HepG2 (cell line): ENCODE measurements around the gene COASY. TPM values are rescaled to one million over a fixed set of nuclear protein-coding genes. Genes with fewer than 3 reads are reported as not detected.
A peak's percentile ranks its signal among the peaks of the same experiment; 100 is the strongest.

Experiments used
- FOSL1 ChIP-seq: sonication (generic); formaldehyde crosslinking; IDR thresholded peaks from 2 replicates; pipeline ENCODE4 v1.9.0; 2021; ENCODE audit warnings: missing genetic modification reagents, borderline replicate concordance
- FUBP1 ChIP-seq: sonication (generic); formaldehyde crosslinking; IDR thresholded peaks from 2 replicates; pipeline ENCODE4 v1.5.1; 2020; ENCODE audit warnings: missing genetic modification reagents, mild to moderate bottlenecking, borderline replicate concordance
- GZF1 ChIP-seq: sonication (generic); formaldehyde crosslinking; IDR thresholded peaks from 2 replicates; pipeline ENCODE4 v1.5.1; 2020; ENCODE audit warnings: mild to moderate bottlenecking, missing genetic modification reagents
- JUN ChIP-seq: sonication (generic); formaldehyde crosslinking; IDR thresholded peaks from 2 replicates; pipeline ENCODE4 v1.4.0; 2020; ENCODE audit warnings: mild to moderate bottlenecking, missing genetic modification reagents
- JUND ChIP-seq: sonication (generic); formaldehyde crosslinking; IDR thresholded peaks from 2 replicates; pipeline ENCODE4 v1.8.0; 2022; ENCODE audit warnings: mild to moderate bottlenecking, missing genetic modification reagents
- KLF11 ChIP-seq: IDR thresholded peaks from 2 replicates; pipeline ENCODE4 v1.6.1; 2016; ENCODE audit warnings: missing compliant biosample characterization
- MAX ChIP-seq: IDR thresholded peaks from 2 replicates; pipeline ENCODE4 v1.6.1; 2012; ENCODE audit warnings: inconsistent platforms
- MBD4 ChIP-seq: IDR thresholded peaks from 2 replicates; pipeline ENCODE4 v1.6.1; 2012; ENCODE audit warnings: low read length, inconsistent platforms, borderline replicate concordance
- NR2F1 ChIP-seq, 2 experiments: fragments of 450-650 bp in 1 of 2; formaldehyde crosslinking in 1 of 2; IDR thresholded peaks; 2 replicates each; pipeline versions ENCODE4 v1.5.0 to v1.6.1; 2016 to 2020; ENCODE audit warnings: mild to moderate bottlenecking in 1 of 2, missing compliant biosample characterization in 1 of 2, missing genetic modification reagents in 1 of 2, moderate library complexity in 1 of 2
- RBM22 ChIP-seq: fragments of 200-400 bp; formaldehyde crosslinking; optimal IDR thresholded peaks from 2 replicates; pipeline ENCODE3; 2017; ENCODE audit warnings: mild to moderate bottlenecking, low read length, moderate library complexity
- TEAD2 ChIP-seq: sonication (generic); formaldehyde crosslinking; IDR thresholded peaks from 2 replicates; pipeline ENCODE4 v1.9.0; 2021; ENCODE audit warnings: missing genetic modification reagents
- TOE1 ChIP-seq: sonication (generic); formaldehyde crosslinking; IDR thresholded peaks from 2 replicates; pipeline ENCODE4 v1.4.0; 2020; ENCODE audit warnings: mild to moderate bottlenecking, missing genetic modification reagents
- TP53 ChIP-seq: sonication (generic); formaldehyde crosslinking; conservative IDR thresholded peaks from 2 replicates; pipeline ENCODE4 v1.4.0; 2020; ENCODE audit warnings: missing genetic modification reagents
- TRAFD1 ChIP-seq: sonication (generic); formaldehyde crosslinking; IDR thresholded peaks from 2 replicates; pipeline ENCODE4 v1.5.1; 2020; ENCODE audit warnings: missing genetic modification reagents, mild to moderate bottlenecking, borderline replicate concordance
- ZBTB39 ChIP-seq: sonication (generic); formaldehyde crosslinking; IDR thresholded peaks from 2 replicates; pipeline ENCODE4 v1.5.0; 2020; ENCODE audit warnings: missing genetic modification reagents
- ZMAT3 ChIP-seq: sonication (generic); formaldehyde crosslinking; conservative IDR thresholded peaks from 2 replicates; pipeline ENCODE4 v1.7.0; 2021; ENCODE audit warnings: missing genetic modification reagents
- ZNF263 ChIP-seq: sonication (generic); formaldehyde crosslinking; IDR thresholded peaks from 2 replicates; pipeline ENCODE4 v1.4.0; 2020; ENCODE audit warnings: missing genetic modification reagents
- ZNF350 ChIP-seq: sonication (generic); formaldehyde crosslinking; IDR thresholded peaks from 2 replicates; pipeline ENCODE4 v1.4.0; 2020; ENCODE audit warnings: mild to moderate bottlenecking, low read depth, missing genetic modification reagents, borderline replicate concordance
- ZNF468 ChIP-seq: sonication (generic); formaldehyde crosslinking; IDR thresholded peaks from 2 replicates; pipeline ENCODE4 v1.8.0; 2022; ENCODE audit warnings: mild to moderate bottlenecking, moderate library complexity, missing genetic modification reagents
- ZNF501 ChIP-seq: sonication (generic); formaldehyde crosslinking; IDR thresholded peaks from 2 replicates; pipeline ENCODE4 v1.5.1; 2020; ENCODE audit warnings: mild to moderate bottlenecking, moderate library complexity, missing genetic modification reagents
- ZNF564 ChIP-seq: sonication (generic); formaldehyde crosslinking; IDR thresholded peaks from 2 replicates; pipeline ENCODE4 v1.8.1; 2023; ENCODE audit warnings: mild to moderate bottlenecking, missing genetic modification reagents
- ZNF615 ChIP-seq: sonication (generic); formaldehyde crosslinking; IDR thresholded peaks from 2 replicates; pipeline ENCODE4 v1.5.0; 2020; ENCODE audit warnings: mild to moderate bottlenecking, missing genetic modification reagents, borderline replicate concordance
- ZNF639 ChIP-seq: conservative IDR thresholded peaks from 2 replicates; pipeline ENCODE4 v1.6.1; 2018; ENCODE audit warnings: missing genetic modification reagents
- ZNF703 ChIP-seq: sonication (generic); formaldehyde crosslinking; IDR thresholded peaks from 2 replicates; pipeline ENCODE4 v1.5.1; 2020; ENCODE audit warnings: missing genetic modification reagents, mild to moderate bottlenecking, moderate library complexity, borderline replicate concordance
- polyA plus RNA-seq, 8 experiments: library from polyadenylated mRNA; depleted of rRNA in 3 of 8; stranded (reverse) in 7 of 8; unstranded in 1 of 8; fragments of >200 nt; fragmentation: Illumina TruSeq in 4 of 8; extraction: Trizol in 4 of 8; gene quantifications; 2 replicates each; pipeline versions ENCODE4 v1.2.1 to v1.2.3, GENCODE V29; 2011 to 2016; ENCODE audit warnings: low read depth in 4 of 8, missing spikeins in 1 of 8, mixed read lengths in 1 of 8; ENCODE audit not compliant: insufficient read depth in 1 of 8
- total RNA-seq, 5 experiments: library from RNA; depleted of rRNA; stranded (reverse); fragments of >200 nt; fragmentation: Illumina TruSeq; extraction: Trizol; gene quantifications; 2 replicates each; pipeline ENCODE4 v1.2.3, GENCODE V29; 2016; ENCODE audit warnings: low read depth in 1 of 5

COASY gene
- total and polyA plus RNA-seq, 2 of the 13 experiments (the other 11 are each of a cell fraction or from before 2014, with no cell fraction given), result 90.7 to 125 TPM

DNA sequence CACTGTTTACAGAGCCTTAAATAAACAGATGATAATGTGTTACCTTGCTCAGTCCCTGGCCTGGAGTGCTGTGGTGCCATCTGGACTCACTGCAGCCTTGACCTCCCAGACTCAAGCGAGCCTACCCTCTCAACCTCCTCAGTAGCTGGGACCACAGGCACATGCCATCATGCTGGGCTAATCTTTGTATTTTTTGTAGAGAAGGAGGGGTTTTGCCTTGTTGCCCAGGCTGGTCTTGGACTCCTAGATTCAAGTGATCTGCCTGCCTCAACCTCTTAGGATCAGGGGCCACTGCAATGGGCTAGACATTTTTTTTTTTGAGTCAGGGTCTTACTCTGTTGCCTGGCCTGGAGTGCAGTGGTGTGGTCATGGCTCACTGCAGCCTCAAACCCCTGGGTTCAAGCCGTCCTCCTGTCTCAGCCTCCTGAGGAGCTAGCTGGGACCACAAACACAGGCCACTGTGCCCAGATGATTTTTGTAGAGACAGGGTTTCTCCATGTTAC, 30.9 kb upstream of the COASY start (continued):
- TF ChIP-seq TRAFD1 (CRISPR knock-in tag), result no peak
- TF ChIP-seq JUN (CRISPR knock-in tag), result peak; percentile 63; the same call in 1 of the 2 replicates
- peak; percentile 73 for TF ChIP-seq KLF11 (CRISPR knock-in tag)
- no peak; the same call in 1 of the 2 replicates for TF ChIP-seq ZNF703 (CRISPR knock-in tag)
- no peak for TF ChIP-seq ZNF615
- TF ChIP-seq NR2F1 (CRISPR knock-in tag; IDR thresholded peaks at IDR 0.05), result peak; percentile 87 to 95
- 0 out of 2 replicates have a peak, but pooled peaks have one; percentile 66 for TF ChIP-seq ZNF564 (CRISPR knock-in tag)
- peak; percentile 75 for TF ChIP-seq MAX
- no peak for TF ChIP-seq ZNF501 (CRISPR knock-in tag)
- TF ChIP-seq ZNF263, result peak; percentile 73; the same call in 1 of the 2 replicates
- TF ChIP-seq ZBTB39 (CRISPR knock-in tag), result no peak
- peak; percentile 93; the same call in 1 of the 2 replicates for TF ChIP-seq ZNF468
- peak; percentile 77; the same call in 1 of the 2 replicates for TF ChIP-seq JUND
- TF ChIP-seq MBD4, result no peak
- peak; percentile 67; the same call in 1 of the 2 replicates for TF ChIP-seq ZMAT3 (CRISPR knock-in tag)
- no peak; the same call in 1 of the 2 replicates for TF ChIP-seq ZNF639
- no peak for TF ChIP-seq TP53
- no peak for TF ChIP-seq RBM22
- TF ChIP-seq TOE1, result 0 out of 2 replicates have a peak, but pooled peaks have one; percentile 60
- no peak for TF ChIP-seq TEAD2 (CRISPR knock-in tag)
- no peak; the same call in 1 of the 2 replicates for TF ChIP-seq FUBP1 (CRISPR knock-in tag)
- TF ChIP-seq FOSL1 (CRISPR knock-in tag), result no peak
- TF ChIP-seq GZF1 (CRISPR knock-in tag), result no peak
- TF ChIP-seq ZNF350 (CRISPR knock-in tag), result peak; percentile 89
